GM18498 (cell line): ENCODE results near the gene CHCHD6.

Source experiments
- ATAC-seq: cut with Tn5 transposase; IDR thresholded peaks from one replicate; pipeline ENCODE4 v1.9.1; 2021; ENCODE audit warnings: mild to moderate bottlenecking, moderate library complexity; ENCODE audit not compliant: unreplicated experiment

The CHCHD6 gene

DNA sequence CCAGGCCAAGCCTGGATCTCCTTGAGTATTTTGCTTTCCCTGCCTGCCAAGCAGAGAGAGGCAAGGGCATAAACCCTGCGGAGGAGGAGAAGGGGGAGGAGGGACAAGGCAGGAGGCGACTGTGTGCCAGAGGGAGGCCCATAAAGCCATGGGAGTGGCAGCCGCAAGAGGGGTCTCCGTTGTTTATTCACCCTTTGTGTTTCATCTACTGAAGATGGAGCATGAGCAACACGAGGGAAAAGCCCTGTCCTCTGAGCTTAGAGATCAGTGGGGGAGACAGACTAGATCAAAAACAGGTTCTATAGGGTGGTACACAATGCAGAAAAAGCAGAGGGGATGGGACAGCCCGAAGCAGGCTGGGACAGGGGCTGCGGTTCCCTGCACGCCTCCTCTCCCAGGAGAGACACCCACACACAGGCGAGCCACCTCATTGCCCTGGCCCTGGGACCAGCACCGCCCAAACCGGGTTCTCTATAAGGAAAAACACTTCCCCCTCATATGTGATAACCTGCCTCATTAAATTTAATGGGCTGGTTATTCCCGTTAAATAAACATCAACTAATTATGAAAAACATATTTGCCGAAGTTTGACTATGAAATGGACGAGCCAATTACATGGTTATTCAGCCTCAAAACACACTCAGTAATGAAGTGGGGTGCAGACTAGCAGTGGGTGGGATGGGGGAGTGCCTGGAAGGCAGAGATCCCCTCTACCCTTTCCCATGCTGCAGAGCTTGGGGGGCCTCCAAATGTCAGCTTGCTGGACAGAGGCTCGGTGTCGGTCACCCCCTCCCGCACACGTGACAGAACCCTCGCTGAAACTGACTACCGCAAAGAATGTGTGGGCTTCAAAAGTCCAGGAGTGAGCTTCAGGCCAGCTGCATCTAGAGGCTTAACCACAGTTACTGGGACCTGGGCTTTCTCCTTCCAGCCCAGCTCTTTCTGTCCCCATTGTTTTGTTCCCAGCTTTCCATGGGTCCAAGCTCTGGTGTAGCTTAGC, 264.7 kb downstream of the CHCHD6 start:
- no peak for ATAC-seq

DNA sequence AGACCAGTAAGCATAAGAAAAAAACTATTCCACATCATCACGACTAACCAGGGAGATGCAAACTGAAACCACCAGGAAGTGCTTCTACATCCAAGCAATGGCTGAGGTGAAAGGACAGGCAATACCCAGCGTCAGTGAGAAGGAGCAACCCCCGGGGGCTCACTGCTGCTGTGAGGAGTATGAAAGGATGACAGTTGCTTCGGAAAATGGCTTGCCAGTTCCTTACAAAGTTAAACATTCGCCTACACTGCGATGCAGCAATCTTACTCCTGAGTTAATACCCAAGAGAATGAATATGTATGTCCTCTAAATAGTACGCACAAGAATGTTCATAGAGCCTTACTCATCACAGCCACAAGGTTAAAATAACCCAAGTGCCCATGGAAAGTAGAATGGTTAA, 265.5 kb downstream of the CHCHD6 start:
- ATAC-seq = no peak

DNA sequence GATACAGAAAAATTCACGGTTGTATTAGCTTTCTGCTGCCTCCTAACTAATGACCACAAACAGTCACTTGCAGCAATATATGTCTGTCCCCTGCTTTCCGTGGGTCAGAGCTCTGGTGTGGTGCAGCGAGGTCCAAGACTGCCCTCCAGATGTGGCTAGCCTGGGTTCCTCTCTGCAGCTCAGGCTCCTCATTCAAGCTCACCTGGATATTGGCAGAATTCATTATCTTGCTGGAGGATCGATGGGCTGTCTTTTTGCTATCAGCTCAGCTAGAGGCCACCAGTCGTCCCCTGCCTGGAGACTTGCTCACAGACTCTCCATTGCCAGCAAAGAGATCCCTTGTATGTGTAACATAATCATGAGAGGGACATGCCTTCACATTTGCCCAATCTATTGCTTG, 266.1 kb downstream of the CHCHD6 start:
- no peak for ATAC-seq

DNA sequence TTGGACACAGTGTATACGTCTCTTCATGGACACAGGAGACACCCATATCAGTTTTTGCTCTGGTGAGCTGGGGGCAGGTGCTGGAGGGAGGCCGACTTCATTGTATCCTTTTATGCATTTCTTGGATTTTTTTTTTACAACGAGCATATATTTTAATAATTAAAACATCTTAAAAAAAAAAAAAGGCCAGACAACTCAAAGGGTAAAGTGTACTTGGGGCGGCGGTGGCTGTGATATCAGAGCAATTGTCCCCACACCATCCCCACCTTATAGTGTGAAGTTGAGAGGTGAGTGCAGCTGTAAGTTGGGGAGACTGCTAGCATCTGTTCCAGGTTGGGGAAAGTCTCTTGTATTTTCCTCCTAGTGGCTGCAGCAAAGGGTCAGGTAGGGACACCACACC, 266.9 kb downstream of the CHCHD6 start:
- ATAC-seq = no peak

DNA sequence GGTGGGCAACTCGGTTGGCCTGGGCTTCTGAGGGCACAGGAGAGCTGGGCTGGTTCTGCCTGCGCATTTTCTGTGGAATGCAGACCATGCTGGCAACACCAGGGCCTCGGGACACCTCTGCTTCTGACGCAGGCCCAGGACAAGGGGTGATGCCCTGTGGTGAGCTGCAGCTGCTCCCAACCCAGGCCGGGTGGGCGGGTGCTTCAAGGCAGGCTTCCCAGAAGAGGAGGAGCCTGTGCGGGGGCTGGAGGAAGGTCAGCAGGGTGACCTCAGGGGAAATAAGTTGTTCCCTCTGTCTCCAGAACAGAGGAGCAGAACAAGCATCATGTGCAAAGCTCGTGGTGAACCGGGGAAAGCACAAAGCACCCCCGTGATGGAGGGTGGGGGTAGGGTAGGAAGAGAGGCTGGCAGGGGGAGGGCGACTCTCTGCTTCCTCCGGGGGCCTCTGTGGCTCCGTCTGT, 267.9 kb downstream of the CHCHD6 start:
- ATAC-seq = no peak

DNA sequence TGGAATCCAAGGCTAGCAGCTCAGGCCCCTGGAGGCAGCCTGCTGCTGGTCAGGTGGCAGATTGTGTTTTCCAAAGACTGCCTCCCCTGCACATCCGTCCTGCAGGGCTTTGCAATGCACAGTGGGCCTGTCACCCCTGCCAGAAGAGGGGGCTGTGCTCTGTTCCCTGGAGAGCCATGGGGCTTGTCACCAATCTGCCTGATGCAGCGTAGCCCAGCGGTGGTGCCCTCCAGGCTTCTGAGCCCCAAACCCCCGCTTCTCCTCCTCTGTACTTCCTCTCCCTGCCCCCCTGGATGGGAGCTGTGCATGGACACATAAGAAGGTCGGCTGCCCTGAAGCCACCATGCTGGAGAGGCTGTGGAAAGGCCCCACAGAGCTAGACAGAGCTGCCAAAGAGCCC, 268.8 kb downstream of the CHCHD6 start:
- ATAC-seq = no peak

DNA sequence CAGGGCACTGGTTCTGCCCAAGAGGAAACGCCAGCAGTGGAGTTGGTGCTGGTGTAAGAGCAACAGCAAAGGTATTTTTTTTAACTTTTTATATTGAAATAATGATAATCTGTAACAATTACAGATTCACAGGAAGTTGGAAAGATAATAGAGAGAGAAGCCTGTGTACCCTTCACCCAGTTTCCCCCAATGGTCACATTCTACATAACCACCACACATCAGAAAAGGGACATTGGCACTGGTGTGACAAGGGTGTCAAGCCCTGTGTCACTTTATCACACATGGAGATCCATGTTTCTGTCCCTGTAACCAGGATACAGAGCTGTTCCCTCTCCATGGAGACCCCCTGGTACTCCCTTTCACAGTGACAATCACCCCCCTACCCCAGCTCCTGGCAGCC, 269.8 kb downstream of the CHCHD6 start:
- no peak for ATAC-seq

DNA sequence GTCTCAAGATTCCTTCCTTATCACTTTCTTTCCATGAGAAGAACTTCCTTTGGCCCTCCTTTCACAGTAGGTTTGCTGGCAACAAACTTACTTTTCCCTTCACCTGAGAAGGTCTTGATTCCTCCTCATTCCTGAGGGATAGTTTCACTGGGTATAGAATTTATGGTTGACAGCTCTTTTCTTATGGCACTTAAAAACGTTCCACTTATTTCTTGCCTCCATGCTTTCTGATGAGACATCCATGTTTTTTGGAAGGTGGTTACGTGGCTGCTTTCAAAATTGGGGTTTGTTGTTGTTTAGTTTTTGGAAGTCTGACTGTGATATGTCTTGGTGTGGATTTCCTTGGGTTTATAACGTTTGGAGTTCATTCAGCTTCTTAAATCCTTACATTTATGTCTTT, 270.7 kb downstream of the CHCHD6 start:
- no peak for ATAC-seq

DNA sequence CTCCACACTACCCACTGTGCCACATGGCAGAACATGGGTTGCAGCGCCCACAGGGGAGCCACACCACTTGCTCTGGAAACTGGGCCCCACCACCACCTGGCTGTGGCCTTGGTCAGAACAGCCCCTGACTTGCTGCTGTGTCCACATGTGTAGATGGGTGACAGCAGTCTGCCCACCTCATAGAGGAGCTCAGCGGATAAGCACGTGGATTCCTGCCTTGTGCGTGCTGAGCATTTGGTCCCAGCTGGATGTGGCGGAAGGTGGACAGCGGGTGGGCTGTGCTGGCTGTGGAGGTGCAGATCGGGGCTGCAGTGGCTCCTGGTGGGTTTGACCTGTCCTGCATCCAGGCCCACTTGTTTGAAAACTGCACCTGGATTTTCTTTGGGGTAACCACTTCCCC, 272.9 kb downstream of the CHCHD6 start:
- no peak for ATAC-seq

DNA sequence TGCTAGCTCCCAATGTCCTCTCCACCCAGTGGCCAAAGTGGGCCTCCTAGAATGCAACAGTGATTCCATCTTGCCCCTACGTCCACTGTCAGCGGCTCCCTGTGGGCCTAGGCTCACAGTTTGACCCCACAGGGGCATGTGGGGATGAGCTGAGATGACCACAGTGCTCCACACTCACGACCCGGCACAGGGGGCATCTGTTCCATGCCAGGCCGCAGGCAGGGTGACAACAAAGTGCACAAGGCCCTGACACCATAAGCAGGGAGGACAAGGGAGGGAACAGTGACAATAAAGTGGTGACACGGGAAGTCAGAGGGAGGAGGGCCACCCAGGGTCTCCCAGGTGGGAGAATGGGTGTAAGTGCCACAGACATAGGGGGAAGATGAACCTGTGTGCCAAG, 273.8 kb downstream of the CHCHD6 start:
- ATAC-seq = no peak

DNA sequence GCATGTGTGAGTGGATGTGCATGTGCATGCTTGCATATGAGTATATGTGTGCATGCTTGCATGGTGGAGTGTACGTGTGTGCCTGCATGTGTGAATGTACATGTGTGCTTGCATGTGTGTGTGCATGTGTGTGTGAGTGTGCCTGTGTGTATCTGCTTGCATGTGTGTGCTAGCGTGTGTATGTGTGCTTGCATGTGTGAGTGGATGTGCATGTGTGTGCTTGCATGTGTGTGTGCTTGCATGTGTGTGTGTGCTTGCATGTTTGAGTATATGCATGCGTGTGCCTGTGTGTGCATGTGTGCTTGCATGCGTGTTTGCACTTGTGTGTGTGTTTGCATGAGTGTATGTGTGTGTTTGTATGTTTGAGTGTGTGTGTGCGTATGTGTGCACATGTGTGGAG, 274.3 kb downstream of the CHCHD6 start:
- no peak for ATAC-seq

DNA sequence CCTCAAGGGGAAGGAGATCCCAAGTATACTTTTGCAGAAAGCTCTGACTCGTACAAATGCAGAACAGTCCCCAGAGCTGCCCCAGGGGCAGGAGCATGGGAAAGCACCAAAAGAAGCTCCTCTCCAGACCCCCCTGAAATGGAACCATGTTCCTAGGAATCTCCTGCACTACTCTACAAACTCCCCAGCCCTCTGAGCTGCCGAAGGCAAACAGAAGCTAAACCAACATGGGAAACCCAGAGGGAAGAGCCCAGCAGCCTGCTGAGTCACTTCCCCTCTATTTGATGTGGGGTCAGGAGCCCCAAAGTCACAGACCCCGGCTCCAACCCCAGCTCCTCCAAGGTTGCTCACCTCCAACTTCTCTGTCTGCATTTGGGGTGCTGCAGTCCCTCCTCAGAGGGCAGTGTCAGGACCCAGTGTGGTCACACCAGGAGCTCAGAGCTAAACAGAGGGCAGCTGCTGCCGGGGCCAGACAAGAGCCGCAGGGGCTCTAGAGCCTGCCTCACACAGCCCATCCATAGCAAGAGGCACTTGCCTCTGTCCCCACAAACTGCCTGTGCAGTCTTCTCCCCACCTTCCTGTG, 275.1 kb downstream of the CHCHD6 start:
- ATAC-seq = no peak

DNA sequence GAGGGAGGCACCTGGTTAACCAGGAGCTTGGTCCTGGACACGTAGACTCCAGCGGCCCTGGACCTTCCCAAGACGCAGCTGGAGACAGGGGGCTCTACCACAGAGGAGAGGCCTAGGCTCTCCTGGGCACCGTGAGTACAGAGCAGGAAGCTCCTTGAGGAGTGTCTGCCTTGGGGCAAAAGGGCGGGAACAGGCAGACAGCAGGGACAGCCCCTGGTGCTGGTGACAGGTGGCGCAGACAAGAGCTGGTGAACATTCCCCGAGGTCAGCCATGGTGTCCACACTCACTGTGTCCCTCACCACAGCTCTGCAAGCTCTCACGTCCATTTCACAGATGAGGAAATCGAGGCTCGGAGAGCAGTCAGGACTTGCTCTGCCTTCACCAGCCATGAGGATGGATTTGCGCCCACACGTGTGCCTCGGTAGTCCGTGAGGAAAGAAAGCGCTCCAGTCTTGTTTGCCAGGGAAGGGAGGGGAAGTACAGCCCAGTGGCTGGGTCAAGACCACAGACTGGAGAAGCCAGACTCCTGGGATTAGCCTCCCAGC, 276.3 kb downstream of the CHCHD6 start:
- ATAC-seq = no peak

DNA sequence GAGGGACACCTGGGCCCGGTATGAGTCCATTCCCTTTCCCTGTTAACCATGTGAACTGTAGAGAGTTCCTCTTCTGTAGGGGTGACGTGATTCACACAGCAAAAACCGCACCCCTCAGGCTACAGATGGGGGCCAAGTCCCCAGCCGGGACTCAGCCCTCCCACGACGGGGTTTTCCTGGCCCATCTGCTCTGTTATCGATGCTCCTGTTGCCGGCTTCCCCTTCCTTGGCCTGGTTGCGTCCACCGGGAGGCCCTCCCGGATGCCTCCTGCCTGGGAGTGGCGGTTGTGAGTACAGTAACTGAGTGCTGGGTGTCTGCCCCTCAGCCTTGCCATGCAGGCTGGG, 278.1 kb downstream of the CHCHD6 start:
- ATAC-seq = peak; percentile 24

DNA sequence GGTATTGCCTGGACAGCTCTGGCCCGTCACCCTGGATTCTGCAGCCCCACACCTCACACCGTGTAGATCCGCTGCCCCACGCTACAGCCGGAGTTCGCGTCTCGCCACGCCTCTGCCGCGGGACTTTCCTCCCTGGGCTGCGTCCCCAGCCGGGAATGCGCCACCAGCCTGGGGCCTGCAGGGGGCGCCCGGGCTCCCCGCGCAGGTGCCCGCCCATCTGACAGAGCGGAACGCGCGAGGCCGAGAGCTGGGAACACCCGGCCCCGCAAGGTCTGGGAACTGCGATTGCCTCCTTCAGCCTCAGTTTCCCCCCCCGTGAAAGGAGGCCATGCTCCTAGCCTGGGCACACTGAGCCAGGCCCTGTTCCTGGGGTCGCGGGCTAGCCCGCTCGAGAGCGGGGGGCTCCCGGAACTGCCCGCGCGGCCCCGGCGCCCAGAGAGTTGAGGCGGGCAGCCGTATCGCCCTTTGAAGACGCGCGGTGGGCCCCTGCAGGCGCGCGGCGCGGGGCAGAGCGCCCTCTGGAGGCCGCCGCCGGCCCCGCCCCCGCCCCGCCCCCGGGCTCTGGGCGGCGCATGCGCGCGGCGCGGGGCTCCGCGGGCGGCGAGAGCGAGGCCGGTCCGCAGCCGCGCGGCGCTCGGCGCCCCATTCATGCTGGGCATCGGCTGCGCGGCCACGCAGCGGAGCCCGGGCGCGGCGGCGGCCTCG, 278.6 kb downstream of the CHCHD6 start, which contains the start of gene PLXNA1:
Gene PLXNA1, plus strand, starts transcription at position 645 of the 705 bp plus-strand sequence. CDS start 5,479 bp downstream, outside the sequence.
- peak; percentile 72 for ATAC-seq

DNA sequence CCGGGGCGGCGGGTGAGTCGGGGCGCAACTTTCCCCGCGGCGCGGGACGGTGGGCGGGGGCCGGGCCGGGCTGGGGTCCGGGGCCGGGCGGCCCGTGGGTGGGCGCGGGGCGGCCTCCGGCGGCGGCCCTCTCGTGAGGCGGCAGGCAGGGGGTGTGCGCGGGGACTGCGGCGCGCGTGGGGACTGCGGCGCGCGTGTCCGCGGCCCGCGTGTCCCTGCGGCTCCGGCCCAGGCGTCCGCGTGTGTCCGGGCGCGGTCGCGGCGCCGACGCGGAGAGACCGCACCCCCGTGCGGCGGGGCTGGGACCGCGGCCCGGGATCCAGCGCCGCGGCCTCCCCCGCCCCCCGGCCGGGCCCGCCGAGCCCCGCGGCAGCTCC, 279.2 kb downstream of the CHCHD6 start:
- peak; percentile 5 for ATAC-seq

DNA sequence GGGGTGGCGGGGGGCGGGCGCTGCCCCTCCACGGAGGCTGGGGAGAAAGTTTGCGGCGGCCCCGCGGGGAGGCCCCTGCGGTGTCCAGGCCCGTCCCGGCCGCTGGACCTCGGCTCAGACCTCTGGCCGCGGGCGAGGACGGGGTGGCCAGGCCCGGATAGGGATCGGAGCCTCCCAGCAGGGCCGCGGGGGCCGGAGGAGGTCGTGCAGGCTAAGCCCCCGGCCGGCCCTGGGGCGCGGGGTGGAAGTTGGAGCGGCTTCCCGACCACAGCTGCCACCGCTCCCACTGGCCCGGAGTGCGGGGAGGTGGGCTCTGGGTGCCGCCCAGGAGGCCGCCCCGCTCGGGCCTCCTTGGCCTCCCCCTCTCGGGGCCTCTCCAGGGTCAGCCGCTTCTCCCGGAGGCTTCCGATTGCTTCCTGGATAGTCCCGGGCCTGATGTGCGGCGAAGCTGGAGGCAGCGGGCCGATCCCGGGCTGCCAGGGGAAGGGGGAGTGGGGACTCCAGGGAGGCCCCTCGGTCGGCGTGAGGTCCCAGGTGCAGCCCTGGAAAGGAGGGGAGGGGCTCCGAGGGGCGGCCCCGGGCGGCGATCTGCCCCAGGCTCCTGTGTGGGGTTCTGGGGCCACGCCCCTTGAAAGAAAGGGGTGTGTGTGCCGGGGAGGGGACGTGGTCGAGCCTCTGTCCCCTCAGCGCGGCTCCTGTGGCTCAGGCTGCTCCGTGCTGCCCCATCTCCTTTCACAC, 279.8 kb downstream of the CHCHD6 start:
- ATAC-seq = peak; percentile 1

DNA sequence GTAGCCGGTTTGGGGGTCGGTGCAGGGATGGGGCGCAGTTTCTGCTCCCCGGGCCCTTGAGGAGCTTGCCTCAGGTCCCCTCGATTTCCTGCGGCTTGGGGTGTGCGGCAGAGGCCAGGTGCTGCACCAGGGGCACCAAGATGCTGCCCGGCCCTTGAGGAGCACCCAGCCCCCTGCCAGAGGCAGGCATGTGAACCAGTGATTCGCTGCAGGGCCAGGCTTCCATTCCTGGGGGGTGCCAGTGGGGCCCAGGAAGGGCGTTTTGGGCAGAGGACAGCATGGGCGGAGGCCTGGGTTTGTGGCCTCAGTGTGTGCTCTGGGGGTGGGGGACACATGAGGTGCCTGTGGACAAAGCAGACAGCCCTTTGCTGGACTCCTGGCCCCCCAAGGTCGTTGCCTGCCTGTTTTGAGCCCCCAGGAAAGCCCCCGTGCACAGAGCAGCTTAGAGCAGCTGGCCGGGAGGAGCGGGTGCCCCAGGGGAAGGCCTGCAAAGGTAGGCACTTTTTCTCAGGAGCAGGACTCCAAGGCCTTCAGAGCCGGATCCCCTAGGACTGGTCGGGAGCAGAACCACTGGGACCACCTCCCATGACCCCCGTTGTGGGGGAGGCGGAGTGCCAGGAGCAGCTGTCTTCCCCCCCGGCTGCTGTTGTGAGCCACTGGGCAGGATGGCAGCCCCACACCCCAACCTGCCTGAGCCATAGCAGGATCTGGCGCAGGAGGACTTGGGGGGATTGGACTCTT, 280.5 kb downstream of the CHCHD6 start:
- no peak for ATAC-seq

DNA sequence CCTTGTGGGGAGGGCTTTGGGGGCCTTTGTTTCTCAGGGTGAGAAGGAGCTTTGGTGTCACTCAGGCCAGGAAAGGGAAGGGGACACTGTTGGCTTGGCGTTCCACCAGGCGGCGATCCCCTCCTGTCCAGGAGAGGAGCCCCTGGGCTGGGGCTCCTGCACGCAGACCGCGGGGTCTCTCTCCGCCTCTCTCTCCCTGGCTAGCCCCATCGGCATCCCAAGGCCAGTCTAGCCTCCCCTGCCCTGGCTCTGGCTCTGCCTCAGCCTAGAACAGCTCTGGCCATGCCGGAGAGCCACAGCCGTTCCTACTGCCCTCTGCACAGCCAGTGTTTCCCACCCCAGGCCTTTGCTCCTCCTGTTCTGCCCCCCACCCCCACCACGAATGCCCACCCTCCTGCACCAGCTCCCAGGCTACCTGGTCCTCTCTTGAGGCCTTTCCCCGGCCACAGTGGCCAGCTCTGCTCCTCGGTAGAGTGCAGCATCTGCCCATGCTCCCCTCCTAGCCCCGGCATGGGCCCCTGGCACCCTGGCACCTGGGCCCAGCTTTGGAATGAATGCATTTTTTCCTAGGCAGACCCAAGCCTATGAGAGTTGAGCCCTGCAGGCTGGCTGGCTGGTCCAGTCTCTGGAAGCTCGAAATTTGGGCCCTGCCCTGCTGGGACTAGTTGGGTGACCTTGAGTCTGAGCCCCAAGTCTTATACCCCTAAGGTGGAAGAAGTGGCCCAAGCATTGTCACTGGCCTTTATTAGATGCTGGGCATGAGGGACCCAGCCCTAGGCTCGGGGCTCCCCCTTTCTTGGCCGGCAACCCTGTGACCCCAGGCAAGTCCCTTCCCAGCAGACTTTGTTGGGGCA, 281.3 kb downstream of the CHCHD6 start:
- no peak for ATAC-seq
